ENCODE results near the gene SLC6A16.
A peak's percentile ranks its signal among the peaks of the same experiment; 100 is the strongest.
"Not testable (repeated sequence)": the region's sequence is repeated elsewhere in the genome, so short reads cannot be mapped to it uniquely, and the experiment has no call there.

GRCh38 chr19:49306734-49307133, 18.3 kb downstream of the SLC6A16 start:
- TF ChIP-seq CTCF (IDR thresholded peaks at IDR 0.05; ENCODE audit: insufficient read depth, low read length, poor library complexity, severe bottlenecking) = peak; percentile 19
- TF ChIP-seq EZH2phosphoT487 (conservative IDR thresholded peaks at IDR 0.05; ENCODE audit: low read length) = not testable (repeated sequence)

Measured in SU-DHL-6 (cell line).